ENCODE data around the gene PCARE.

DNA sequence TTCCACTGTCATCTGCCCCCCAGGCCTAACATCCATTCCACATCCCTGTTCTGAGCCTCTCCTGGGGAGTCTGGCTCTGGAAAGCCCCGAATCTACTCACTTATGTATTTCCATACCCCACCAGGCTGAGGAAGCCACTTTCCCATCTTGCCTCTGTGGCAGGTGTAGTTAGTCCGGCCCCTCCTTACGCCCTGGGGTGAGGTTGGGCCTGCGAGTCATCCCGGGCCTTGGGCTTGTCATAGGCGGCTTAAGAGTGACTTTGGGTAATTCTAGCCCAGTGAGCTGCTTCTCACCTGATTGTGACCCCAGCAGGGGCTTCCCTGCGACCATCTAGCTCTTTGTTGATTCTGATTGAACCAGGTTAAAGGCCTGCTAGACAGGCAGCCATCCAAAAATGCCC, 21.1 kb downstream of the PCARE start:
- TF ChIP-seq, protein P1, sequence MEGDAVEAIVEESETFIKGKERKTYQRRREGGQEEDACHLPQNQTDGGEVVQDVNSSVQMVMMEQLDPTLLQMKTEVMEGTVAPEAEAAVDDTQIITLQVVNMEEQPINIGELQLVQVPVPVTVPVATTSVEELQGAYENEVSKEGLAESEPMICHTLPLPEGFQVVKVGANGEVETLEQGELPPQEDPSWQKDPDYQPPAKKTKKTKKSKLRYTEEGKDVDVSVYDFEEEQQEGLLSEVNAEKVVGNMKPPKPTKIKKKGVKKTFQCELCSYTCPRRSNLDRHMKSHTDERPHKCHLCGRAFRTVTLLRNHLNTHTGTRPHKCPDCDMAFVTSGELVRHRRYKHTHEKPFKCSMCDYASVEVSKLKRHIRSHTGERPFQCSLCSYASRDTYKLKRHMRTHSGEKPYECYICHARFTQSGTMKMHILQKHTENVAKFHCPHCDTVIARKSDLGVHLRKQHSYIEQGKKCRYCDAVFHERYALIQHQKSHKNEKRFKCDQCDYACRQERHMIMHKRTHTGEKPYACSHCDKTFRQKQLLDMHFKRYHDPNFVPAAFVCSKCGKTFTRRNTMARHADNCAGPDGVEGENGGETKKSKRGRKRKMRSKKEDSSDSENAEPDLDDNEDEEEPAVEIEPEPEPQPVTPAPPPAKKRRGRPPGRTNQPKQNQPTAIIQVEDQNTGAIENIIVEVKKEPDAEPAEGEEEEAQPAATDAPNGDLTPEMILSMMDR (IDR thresholded peaks at IDR 0.05) = no peak
- no peak for TF ChIP-seq POLR2A (IDR thresholded peaks at IDR 0.05)

All from right lobe of liver (tissue), 4 donors.